AG08396 (cell line): Measurements from ENCODE around the gene ACO2.
"Not testable (repeated sequence)": the region's sequence is repeated elsewhere in the genome, so short reads cannot be mapped to it uniquely, and the experiment has no call there.

Experiments used
- DNase-seq: peaks from one replicate; pipeline ENCODE4 v3.0.0; 2012; ENCODE audit warnings: low spot score, mixed read lengths

ACO2 gene

DNA sequence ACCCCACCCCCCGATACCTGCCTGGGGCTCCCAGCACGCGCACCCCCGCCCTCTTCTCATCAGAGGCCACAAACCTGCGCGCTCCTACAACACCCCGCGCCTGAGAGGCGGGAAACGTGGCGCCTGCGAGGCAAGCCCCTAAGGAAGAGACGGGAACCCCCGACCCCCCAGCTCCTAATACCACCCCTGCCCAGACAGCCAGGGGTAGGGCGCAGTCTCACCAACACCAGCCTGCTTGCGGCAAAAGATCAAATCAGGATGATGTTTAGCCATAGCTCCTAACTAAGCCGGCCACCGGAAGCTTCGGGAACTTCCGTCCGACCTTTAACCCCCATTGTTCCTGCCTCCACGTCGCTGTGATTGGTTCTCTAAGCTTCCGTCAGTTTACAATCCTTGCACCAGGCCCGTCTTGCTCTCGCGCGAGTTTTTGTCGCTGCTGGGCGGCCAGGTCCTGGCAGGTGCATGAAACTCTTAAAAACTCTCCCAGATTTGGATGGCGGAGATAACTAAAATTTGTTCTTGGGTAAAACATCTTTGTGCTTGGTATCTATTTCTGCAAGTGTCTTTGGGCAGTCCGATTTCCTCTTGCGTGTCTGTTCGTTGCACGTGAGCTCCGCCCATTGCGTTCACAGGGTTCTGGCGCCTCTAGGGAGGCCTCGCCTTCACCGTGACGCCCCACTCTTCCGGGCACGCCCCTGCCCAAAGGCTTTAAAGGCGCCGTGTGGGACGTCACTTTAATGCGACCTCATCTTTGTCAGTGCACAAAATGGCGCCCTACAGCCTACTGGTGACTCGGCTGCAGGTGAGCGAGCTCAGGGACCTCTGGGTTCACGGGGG, at the start of gene ACO2, which contains the start of gene PHF5A:
Gene ACO2, plus strand, starts transcription at position 737 of the 837 bp plus-strand sequence. Its CDS starts 30 bp downstream, at position 767.
Gene PHF5A, minus strand, starts transcription at position 312 of the 837 bp plus-strand sequence. Its CDS starts 39 bp downstream, at position 273.
- peak; percentile 93 for DNase-seq

DNA sequence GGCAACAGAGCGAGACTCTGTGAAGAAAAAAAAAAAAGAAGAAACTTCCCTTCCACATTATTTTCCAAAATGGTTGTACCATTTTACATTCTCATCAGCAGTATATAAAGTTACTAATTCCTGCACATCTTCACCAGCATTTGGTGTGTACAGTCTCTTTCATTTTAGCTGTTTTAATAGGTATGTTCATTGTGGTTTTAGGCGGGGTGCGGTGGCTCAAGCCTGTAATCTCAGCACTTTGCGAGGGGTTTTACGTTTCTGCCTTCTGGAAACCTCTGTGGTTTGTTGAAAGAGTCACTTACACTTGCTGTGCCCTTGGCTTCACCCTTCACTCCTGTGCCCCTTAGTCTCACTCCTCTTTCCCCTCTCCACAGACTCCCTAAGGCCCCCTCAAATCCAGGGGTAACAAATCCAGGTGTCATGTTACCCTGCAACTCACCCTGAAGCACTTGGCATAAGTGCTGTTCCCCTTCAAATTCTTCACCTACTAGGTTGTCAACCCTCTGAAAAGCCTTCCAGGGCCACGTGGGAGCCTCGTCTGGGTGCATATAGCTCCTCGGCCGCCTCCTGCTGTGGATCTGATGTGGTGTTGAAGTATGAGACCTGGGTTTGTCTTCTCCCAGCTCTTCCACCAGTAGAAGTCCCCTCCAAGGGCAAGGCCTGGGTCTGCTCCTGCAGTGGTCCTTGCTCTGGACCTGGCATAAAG, 43.1 kb upstream of the ACO2 start:
- no peak for DNase-seq

DNA sequence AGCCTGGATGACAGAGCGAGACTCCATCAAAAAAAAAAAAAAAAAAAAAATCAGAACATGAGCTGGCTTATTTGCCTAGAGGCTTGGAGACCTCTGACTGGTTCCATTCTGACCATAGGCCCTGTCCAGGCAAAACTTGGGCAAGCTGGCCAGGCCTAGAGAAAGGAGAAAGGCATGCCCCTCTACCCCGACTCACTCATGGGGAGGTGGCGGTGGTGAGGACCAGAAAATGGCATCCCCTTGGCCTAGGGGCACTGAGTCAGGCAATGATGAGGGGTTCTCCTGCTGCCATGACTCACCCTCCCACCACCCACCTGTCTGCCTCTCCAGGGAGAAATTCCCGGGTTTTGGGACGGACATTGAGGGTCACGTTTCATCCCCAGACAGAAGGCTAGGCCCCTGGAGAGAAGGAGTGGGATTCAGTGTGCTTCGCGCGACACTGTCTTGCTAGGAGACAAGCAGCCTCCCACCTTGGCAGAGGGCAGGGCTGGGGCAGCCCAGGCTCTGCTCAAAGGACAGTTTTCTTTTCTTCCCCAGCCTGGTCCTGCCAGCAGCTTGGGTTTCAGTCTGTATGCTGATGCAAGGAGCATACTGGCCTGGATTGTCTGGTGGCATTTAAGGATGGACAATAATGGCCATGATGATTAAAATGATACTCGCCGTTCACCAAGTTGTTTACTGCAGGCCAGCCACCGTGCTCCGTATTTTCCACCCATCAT, 39.5 kb upstream of the ACO2 start:
- DNase-seq: peak; percentile 5

GRCh38 chr22:41429951-41430332, 39.0 kb upstream of the ACO2 start:
- no peak for DNase-seq

GRCh38 chr22:41431656-41432055, 37.3 kb upstream of the ACO2 start:
- DNase-seq: peak; percentile 5

- not testable (repeated sequence) for DNase-seq
These were observed 35.4 kb upstream of the ACO2 start for GRCh38 chr22:41433480-41433879.

DNA sequence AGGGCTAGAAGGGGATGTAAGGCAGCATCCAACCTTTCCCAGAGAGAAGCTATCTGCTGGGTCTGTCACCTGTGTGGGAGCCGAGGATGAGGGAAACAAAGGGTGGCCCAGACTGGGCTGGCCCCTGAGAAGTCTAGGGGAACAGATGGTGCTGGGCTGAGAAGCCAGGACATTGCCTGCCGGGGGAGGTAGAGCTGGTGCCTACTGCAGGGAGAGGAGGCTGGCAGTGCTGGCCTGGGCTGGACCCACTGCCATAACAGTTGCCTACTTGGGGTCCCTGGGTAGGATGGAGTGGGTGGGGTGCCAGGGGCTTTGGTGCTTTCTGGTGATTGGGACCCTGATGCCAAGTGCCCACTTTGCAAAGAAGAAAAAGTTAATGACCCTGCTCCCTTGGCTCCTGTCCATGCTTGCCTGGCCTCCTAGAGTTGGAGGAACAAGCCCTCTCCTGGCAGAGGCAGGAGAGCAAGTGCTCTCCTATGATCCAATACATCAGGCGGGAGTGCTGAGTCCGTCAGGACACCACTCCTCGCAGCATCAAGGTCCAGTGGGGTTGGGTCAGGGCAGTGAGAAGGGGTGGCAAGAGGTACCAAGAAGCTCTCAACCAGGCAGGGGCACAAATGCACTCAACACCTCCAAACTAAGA, 34.4 kb upstream of the ACO2 start:
- peak; percentile 2 for DNase-seq

- peak; percentile 1 for DNase-seq
These were observed 33.4 kb upstream of the ACO2 start for GRCh38 chr22:41435560-41435959.

- no peak for DNase-seq
These were observed 32.4 kb upstream of the ACO2 start for GRCh38 chr22:41436322-41437113.

GRCh38 chr22:41437198-41437597, 31.7 kb upstream of the ACO2 start:
- no peak for DNase-seq

DNA sequence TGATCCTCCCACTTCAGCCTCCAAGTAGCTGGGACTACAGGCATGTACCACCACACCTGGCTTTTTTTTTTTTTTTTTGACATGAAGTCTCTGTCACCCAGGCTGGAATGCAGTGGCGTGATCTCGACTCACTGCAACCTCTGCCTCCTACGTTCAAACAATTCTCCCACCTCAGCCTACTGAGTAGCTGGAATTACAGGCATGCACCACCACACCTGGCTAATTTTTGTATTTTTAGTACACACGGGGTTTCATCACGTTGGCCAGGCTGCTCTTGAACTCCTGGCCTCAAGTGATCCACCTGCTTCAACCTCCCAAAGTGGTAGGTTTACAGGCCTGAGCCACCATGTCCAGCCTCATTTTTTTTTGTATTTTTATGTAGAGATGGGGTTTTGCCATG, 28.4 kb upstream of the ACO2 start:
- DNase-seq: not testable (repeated sequence)

DNA sequence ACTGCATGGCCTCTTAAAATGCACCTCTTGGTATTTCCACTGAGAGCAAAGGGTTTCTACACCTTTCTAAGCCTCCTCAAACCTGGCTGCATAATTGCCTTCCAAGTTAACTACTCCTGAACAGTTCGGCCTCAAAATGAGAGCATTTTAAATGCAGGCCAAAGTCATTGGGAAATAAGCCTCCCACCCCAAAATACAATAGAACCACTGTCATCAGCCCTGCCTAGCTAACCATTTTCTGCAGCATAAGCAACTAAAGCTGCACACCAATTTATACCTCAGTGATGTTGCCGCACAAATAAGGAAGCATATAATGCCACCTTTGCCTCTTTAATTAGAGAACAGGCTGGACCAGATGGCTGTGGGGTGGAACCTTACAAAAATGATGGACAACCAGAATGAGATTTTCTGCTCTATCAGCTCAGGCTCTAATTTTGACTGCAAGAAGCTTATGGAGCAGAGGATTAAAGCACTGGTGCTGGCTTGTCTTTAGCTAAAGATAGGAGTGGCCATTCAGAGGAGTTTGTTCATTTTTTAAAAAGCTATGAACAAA, 26.6 kb upstream of the ACO2 start:
- DNase-seq: no peak

DNA sequence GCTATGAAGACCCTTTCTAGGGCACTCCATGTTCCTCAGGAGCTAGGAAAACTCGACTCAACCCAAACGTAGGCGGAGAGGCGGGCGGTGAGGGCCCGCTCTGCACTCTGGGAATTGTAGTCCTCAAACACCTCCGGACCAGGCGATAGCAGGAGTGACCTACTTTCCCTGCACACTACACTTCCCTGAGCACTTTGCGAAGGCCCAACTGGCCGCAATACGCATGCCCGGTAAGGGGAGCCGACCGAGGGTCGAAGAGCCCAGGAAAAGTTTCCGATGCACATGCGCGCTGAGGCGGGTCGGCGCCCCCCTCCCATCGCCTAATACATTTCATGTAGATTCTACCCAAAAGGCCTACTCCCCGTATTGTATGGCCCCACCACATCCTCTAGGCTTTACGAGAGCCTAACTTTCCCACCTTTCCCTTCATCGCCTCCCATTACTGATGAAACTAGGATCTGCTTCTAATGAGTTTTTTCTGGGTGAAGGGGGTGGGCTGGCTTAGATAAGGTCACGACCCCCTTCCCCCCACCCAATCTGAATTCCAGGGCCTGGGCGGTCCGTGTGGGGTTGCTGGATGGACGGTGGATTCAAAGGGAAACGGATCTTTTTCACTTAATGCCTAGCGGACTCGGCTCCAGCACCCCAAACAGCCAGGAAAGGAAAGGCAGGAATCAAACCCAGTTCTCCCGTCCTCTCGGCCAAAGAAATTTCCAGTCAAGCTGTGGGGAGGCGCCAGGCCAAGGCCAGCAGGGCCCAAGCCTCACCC, 24.4 kb upstream of the ACO2 start:
- DNase-seq: peak; percentile 90

DNA sequence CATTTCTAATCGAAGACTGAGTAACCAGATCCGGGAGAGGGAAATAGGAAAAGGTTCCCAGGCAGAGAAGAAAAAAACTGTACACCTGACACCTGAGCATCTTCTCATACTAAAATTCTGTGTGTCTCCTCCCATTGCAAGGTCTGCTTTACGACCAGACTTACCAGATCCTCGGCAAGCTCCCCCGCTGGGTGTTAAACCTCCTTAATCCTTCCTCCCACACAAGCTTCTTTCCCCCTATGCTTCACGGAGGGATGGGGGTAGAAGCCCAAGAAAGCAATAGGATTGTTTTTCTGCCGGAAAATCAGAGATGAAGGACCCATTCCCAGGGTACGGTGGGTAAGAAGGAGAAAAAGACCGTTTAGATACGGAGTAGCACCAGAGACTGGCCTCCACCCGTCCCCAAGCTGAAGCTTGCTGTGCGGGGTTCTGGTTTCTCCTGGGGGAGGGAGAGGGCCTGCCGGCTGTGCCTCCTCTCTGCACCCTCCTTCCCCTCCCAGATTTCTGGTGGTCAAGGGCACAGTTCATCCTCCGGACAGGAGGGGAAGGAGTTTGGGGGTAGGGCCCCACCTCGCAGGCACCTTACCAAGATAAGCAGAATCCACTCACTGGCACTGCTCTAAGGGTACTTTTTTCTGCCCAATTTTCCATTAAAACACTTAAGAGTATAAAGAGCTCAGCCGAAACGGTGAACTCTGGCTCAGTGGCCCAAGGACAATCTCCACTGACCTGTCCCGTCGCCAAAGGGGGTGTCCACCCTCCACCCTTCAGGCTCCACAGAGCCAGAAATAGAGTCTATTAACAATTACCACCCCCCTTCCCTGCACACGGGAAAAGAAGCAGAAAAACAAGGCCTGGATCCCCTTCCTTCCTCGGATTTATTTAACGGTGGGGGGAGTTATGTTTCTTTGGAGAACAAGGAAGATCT, 23.5 kb upstream of the ACO2 start:
- DNase-seq: no peak

- DNase-seq: no peak
These were observed 22.8 kb upstream of the ACO2 start for GRCh38 chr22:41446057-41446501.

DNA sequence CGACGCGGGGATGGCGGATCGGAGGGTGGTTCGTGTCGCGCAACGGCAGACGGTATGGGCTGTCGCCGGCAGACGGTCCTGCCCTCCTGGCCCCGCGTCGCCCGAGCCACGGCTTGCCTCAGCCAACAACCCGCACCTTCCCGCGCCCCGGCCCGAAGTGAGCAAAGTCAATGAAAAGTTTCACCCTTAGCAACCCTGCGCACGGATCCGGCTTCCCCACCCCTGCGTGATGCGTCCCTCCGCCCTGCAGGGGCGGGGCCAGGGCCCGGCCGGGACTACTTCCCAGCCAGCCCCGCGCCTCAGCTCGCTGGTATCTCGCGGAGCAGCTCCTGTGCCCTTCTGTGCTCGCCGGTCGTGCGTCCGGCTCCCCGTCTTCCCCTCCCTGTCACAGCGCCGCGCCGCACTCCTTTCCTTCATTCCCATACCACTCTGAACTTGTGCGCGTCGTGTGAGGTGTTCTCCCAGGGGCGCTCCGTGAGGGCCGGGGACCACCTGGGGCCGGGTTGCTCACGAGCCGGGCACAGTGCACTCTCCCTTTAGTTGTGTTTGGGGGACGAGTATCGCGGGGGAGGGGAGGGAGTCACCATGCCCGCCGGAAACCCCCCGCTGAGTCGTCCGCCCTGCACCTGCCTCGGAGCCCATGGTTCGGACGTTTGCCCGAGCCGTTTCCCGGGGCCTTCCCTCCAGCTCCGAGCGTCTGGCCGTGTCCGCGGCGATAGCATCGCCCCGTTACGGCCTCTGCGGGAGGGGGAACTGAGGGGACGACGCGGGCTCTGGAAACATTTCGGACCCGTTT, 22.1 kb upstream of the ACO2 start, which contains the start of gene TOB2:
Gene TOB2, minus strand, starts transcription at position 163 of the 796 bp plus-strand sequence. CDS start 9,456 bp downstream, outside the sequence.
- DNase-seq: peak; percentile 91

DNA sequence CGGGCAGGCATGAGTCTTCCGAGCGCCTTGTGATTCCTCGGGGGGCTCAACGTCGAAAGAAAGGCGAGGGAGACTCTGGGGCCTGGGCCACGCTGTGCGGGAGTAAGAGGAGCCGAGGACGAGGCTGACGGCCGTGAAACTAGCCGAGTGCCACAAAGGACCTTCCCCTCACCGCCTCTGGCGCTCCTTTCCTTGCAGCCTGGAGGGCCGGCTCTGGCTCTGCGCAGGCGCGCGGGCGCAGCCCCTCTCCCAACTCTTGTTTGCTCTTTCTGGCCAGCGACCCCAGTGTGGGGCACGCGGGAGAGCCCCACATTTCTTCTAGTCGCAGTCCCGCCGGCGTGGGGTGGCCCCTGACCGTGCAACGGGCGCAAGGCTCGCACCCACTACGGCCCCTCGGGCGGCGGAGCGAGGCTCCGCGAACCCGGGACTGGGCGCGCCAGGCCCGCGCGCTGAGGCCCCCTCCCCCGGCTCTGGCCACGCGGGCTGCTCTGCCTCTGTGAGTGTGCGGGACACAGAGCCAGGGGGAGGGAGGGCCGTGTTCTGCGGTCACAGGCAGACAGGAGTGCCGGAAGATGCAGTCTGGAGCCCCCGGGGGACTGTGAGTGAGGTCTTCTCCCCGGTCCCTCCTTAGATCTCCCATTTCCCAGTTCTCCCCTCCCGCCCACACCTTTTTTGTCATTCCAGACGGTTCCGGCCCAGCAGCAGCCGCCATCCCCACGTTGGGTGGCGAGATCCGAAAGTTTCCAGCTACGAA, 21.3 kb upstream of the ACO2 start:
- peak; percentile 61 for DNase-seq
